RWPE1 (cell line): Measurements from ENCODE around the gene GLIS1.

Experiments used
- CTCF ChIA-PET: fragments of 350-600 bp; sonication (Branson Sonifier 250); formaldehyde crosslinking; extraction: SDS; loops from one replicate; lab custom pipeline; 2021; lab: Yijun Ruan, JAX
- POLR2A ChIA-PET: fragments of 400-600 bp; formaldehyde crosslinking; extraction: SDS; loops from one replicate; lab custom pipeline; 2020; ENCODE audit warnings: antibody characterized with exemption; ENCODE audit not compliant: low non-redundant PET; lab: Yijun Ruan, JAX
- DNase-seq: peaks from one replicate; pipeline ENCODE4 v3.0.0; 2012; ENCODE audit warnings: low spot score
- H3K27ac ChIP-seq: fragments of 450-650 bp; 2 replicates; pipeline ENCODE4 v1.5.1; 2017
- CTCF ChIP-seq: fragments of 450-650 bp; conservative IDR thresholded peaks from 2 replicates; pipeline ENCODE4 v1.5.1; 2017; ENCODE audit warnings: low read depth, mild to moderate bottlenecking

The GLIS1 gene

GRCh38 chr1:53599481-53599880 lies 139.5 kb downstream of the GLIS1 start:
- TF ChIP-seq CTCF: no peak
- no peak for DNase-seq
- POLR2A ChIA-PET: no interaction called here
- H3K27ac ChIP-seq: no peak overlapping the region
- CTCF ChIA-PET: no interaction called here

GRCh38 chr1:53598966-53599365 lies 140.0 kb downstream of the GLIS1 start:
- CTCF ChIA-PET: no interaction called here
- POLR2A ChIA-PET: no interaction called here
- no peak overlapping the region for H3K27ac ChIP-seq
- TF ChIP-seq CTCF: no peak
- no peak for DNase-seq

GRCh38 chr1:53595906-53596305 lies 143.1 kb downstream of the GLIS1 start:
- no peak for TF ChIP-seq CTCF
- ChIA-PET CTCF (no interaction called here), POLR2A (no interaction called here)
- no peak for DNase-seq
- H3K27ac ChIP-seq: no peak overlapping the region

- H3K27ac ChIP-seq: no peak overlapping the region
- POLR2A ChIA-PET: no interaction called here
- CTCF ChIA-PET: interaction anchor here (0.6 to 0.7 kb wide), 2 partner anchors 20 to 43 kb away, joined by 3 read pairs; no protein-coding TSS in a partner anchor
- TF ChIP-seq CTCF: no peak
- DNase-seq: no peak
These were observed 144.4 kb downstream of the GLIS1 start for GRCh38 chr1:53594391-53595180.

- CTCF ChIA-PET: interaction anchor here (0.6 to 0.8 kb wide), 3 partner anchors 19 to 88 kb away, joined by 3 to 5 read pairs (median 3); no protein-coding TSS in a partner anchor
- no peak overlapping the region for H3K27ac ChIP-seq
- POLR2A ChIA-PET: no interaction called here
- no peak for TF ChIP-seq CTCF
- DNase-seq: no peak
These were observed 145.1 kb downstream of the GLIS1 start for GRCh38 chr1:53593758-53594380.

- ChIA-PET CTCF (interaction anchor here (0.8 kb wide), 1 partner anchor 89 kb away, joined by 5 read pairs; no protein-coding TSS in a partner anchor), POLR2A (no interaction called here)
- no peak for TF ChIP-seq CTCF
- no peak overlapping the region for H3K27ac ChIP-seq
- DNase-seq: no peak
These were observed 145.8 kb downstream of the GLIS1 start for GRCh38 chr1:53592985-53593757.
